Measurements from ENCODE around the gene ITPRID2.

Gene ITPRID2

DNA sequence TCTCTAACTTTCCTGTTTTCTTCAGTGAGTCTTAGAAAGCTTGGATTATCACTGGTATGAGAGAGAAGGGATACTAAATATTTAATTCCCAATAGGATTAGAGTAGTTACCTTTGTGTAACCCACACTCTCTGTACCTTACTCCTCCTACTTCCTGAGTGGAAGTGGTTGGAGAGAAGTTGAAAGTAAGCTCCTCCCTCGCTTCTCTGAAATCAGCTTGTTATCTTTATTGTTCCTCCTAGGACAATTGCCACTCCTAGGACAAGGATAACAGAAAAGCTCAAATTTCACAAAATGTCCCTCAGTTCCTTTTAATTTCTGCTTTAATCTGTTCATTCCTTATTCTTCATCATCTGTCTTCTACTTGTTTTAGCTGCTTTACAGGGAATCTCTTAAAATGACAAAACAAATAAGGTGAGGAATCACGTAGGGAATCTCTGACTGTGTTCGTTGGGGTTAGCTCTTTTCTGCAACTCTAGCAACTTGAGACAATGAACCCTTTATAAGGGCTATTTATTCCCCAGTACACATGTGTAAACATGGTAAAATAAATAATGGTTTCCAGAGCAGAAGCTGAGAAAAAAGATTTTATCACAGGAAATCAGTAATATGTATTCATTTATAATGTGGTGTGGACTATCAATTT is 8.6 kb downstream of the ITPRID2 start:
- no peak overlapping the region for H3K4me3 ChIP-seq (replicated peaks; ENCODE audit: low read depth, low read length)
- TF ChIP-seq, protein P1, sequence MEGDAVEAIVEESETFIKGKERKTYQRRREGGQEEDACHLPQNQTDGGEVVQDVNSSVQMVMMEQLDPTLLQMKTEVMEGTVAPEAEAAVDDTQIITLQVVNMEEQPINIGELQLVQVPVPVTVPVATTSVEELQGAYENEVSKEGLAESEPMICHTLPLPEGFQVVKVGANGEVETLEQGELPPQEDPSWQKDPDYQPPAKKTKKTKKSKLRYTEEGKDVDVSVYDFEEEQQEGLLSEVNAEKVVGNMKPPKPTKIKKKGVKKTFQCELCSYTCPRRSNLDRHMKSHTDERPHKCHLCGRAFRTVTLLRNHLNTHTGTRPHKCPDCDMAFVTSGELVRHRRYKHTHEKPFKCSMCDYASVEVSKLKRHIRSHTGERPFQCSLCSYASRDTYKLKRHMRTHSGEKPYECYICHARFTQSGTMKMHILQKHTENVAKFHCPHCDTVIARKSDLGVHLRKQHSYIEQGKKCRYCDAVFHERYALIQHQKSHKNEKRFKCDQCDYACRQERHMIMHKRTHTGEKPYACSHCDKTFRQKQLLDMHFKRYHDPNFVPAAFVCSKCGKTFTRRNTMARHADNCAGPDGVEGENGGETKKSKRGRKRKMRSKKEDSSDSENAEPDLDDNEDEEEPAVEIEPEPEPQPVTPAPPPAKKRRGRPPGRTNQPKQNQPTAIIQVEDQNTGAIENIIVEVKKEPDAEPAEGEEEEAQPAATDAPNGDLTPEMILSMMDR (IDR thresholded peaks at IDR 0.05; ENCODE audit: low read length, missing control alignments) = no peak
- no peak for DNase-seq (ENCODE audit: low read depth)

DNA sequence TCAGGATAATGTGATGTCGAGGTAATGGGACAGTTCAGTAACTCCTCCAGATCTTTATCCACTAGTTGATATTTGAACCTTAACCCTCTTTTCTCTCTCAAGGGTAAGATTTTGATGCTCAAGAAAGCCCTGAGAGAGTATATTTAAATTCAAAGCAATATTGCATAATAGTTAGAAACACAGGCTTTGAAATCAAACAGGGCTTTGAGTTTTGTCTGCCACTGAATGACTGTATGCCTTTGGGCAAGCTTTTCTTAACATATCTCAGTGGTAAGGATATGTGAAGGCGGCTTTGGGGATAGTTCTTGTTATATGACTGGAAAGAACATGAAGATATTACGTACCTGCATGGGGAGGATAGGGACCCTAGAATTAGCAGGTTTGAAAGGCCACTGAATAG is 11.1 kb downstream of the ITPRID2 start:
- TF ChIP-seq, protein P1 (IDR thresholded peaks at IDR 0.05; ENCODE audit: low read length, missing control alignments) = no peak
- DNase-seq (ENCODE audit: low read depth) = no peak
- no peak overlapping the region for H3K4me3 ChIP-seq (replicated peaks; ENCODE audit: low read depth, low read length)

DNA sequence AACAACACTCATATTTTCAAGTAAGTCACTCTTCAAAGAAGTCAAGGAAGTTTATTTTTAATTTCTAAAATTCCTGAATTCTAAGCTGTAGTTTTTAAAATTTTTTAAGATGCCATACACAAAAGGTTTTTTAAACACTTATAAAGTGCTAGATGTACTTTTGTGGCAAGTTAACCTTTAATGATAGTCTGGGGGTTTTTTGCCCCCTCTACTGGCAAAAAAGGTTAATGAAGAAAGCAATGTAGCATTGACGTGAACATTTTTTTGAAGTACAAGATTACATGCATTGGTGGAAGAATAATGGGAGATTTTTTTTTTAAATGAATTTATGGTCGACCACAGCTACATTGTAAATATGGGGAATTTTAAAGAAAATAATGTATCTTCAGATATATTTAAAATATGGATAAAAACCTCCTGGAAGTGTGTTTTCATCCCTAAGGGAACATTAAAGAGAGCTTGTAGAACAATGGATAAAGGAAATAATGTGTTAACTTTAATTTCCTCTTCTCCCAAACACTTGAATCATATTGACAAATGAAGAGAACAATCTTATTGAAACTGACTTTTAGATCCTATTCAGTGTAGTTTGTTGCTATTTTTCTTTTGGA is 12.6 kb downstream of the ITPRID2 start:
- DNase-seq (ENCODE audit: low read depth) = peak; percentile 71
- H3K4me3 ChIP-seq (replicated peaks; ENCODE audit: low read depth, low read length) = no peak overlapping the region
- TF ChIP-seq, protein P1 (IDR thresholded peaks at IDR 0.05; ENCODE audit: low read length, missing control alignments) = peak; percentile 65

DNA sequence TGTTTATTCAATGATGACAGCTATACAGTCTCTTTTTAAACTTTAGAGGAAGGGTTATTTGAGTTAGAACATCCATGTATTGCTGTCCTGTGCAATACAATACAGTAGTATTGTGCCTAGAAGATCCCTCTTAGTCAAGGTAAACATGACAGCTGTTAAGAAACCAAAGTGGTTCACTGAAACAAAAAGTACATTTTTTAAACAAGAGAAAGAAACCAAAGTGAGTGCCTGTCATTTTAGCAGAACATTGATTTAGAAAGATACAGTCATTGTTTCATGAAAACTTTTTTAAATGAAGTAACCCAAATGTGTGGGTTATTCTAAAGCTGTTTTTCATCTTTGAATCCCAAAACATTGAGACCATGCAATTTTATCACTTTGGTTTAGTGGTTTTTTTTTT is 15.5 kb downstream of the ITPRID2 start:
- TF ChIP-seq, protein P1 (IDR thresholded peaks at IDR 0.05; ENCODE audit: low read length, missing control alignments) = no peak
- no peak overlapping the region for H3K4me3 ChIP-seq (replicated peaks; ENCODE audit: low read depth, low read length)
- DNase-seq (ENCODE audit: low read depth) = no peak

DNA sequence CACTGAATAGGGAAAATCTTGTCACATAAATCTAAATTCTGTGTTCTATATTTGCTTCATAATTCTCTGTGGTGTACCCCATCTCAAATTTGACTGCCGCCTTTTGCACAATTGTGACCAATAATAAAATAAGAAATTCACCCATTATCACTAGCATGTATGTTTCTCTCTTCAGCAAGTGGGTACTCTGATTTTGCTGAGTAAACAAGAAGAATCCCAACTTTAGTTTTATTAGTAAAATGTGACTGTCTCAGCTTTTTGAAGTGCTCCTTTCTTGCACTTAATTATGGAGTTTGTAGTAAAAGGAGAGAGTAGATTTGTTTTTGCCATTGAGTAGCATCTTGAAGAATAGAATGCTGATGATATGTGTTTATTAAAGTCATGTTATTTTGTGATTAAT is 16.1 kb downstream of the ITPRID2 start:
- TF ChIP-seq, protein P1 (IDR thresholded peaks at IDR 0.05; ENCODE audit: low read length, missing control alignments) = no peak
- DNase-seq (ENCODE audit: low read depth) = no peak
- no peak overlapping the region for H3K4me3 ChIP-seq (replicated peaks; ENCODE audit: low read depth, low read length)

DNA sequence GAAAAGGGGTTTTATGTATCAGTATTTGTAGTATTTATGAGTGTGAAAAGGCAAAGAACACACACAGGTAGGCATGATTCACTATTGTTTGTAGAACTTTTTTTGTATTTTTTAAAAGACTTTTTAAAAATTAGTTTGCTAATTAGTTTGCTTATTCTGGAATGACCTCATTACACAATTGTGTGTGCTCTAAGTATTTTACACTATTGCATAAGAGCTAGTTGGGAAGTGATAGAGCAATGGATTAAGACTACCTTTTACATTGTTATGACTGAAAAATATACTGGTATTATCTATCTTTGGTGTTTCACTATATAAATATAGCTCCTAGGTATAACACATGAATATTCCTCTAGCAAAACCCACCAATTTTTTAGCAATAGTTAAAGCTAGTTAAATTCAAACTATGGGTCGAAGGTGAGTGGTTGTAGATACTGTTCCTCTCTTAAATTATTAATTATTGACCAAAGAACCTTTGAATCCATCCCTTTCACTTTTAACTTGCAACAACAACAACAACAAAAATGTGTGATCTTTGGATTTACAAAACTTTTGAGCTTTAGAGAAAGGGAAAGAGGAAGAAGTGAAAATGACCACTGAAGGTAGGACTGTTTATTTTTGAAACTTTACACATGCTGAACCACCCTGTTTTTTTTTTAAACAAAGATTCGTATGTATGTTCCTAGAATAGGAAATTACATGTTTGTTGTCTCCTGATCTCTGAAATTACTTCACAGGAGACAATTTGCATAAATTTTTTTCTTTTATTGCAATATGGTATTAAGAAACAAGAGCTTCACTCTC is 18.7 kb downstream of the ITPRID2 start:
- TF ChIP-seq, protein P1 (IDR thresholded peaks at IDR 0.05; ENCODE audit: low read length, missing control alignments) = no peak
- H3K4me3 ChIP-seq (replicated peaks; ENCODE audit: low read depth, low read length) = no peak overlapping the region
- DNase-seq (ENCODE audit: low read depth) = no peak

Data from fibroblast of pulmonary artery (primary cell).